A549 (cell line): ENCODE data around the gene CDCP1. TPM values are rescaled to one million over a fixed set of nuclear protein-coding genes. Genes with fewer than 3 reads are reported as not detected.

Experiments used
- ATAC-seq, 2 experiments: fragments of 200-7000 bp in 1 of 2; fragments of >200 bp in 1 of 2; cut with Nextera tagmentation in 1 of 2; cut with Tn5 transposase in 1 of 2; 3 replicates each; pipeline versions ENCODE4 v1.8.0 to v1.9.1; 2018 to 2020; ENCODE audit warnings: mild to moderate bottlenecking in 1 of 2, moderate library complexity in 1 of 2
- CTCF ChIA-PET: fragments of 300-600 bp; sonication (Branson Sonifier 250); formaldehyde crosslinking; extraction: SDS; loops from one replicate; lab custom pipeline; 2021; ENCODE audit warnings: antibody characterized with exemption, inconsistent platforms; lab: Yijun Ruan, JAX
- POLR2A ChIA-PET: fragments of 350-600 bp; formaldehyde crosslinking; extraction: SDS; loops from one replicate; lab custom pipeline; 2021; ENCODE audit warnings: antibody characterized with exemption, inconsistent platforms; lab: Yijun Ruan, JAX
- DNase-seq, 2 experiments: peaks; one replicate each; pipeline versions ENCODE4 v3.0.0 to v3.0.0-alpha.2; 2011 to 2016; ENCODE audit warnings: low read depth in 1 of 2, low spot score in 1 of 2
- FAIRE-seq: peaks from 2 replicates; lab custom pipeline; 2011; peaks lifted over from hg19 to GRCh38; lab: Jason Lieb, UNC
- H3K27ac ChIP-seq, 2 experiments: fragments of >200 bp; sonication (Bioruptor Twin); formaldehyde crosslinking; 3 replicates each; pipeline ENCODE4 v1.5.1; 2016 to 2017
- H3K4me1 ChIP-seq: fragments of >200 bp; sonication (Bioruptor Twin); formaldehyde crosslinking; 3 replicates; pipeline ENCODE4 v1.6.1; 2016
- H3K4me2 ChIP-seq: fragments of >200 bp; sonication (Bioruptor Twin); formaldehyde crosslinking; 3 replicates; pipeline ENCODE4 v1.6.1; 2016
- H3K4me3 ChIP-seq: fragments of >200 bp; sonication (Bioruptor Twin); formaldehyde crosslinking; 3 replicates; pipeline ENCODE4 v1.5.1; 2016
- H3K9me3 ChIP-seq: fragments of >200 bp; sonication (Bioruptor Twin); formaldehyde crosslinking; 3 replicates; pipeline ENCODE4 v1.6.1; 2016
- BCL3 ChIP-seq: fragments of >200 bp; sonication (Bioruptor Twin); formaldehyde crosslinking; IDR thresholded peaks from 3 replicates; pipeline ENCODE4 v1.6.1; 2016
- CTCF ChIP-seq: fragments of >200 bp; sonication (Bioruptor Twin); formaldehyde crosslinking; IDR thresholded peaks from 3 replicates; pipeline ENCODE4 v1.5.1; 2016
- EHF ChIP-seq: fragments of 250-450 bp; sonication (Bioruptor Pico); IDR thresholded peaks from 2 replicates; pipeline ENCODE4 v1.5.0; 2020; ENCODE audit warnings: mild to moderate bottlenecking
- FOSL2 ChIP-seq, 2 experiments: fragments of 450-650 bp in 1 of 2; fragments of >200 bp in 1 of 2; sonication (Bioruptor Twin) in 1 of 2; formaldehyde crosslinking; IDR thresholded peaks; 2 replicates each; pipeline versions ENCODE4 v1.5.0 to v1.6.1; 2016 to 2020; ENCODE audit warnings: mild to moderate bottlenecking in 1 of 2, moderate library complexity in 1 of 2
- FOXS1 ChIP-seq: fragments of 250-450 bp; sonication (Bioruptor Pico); IDR thresholded peaks from 2 replicates; pipeline ENCODE4 v1.5.0; 2020; ENCODE audit warnings: mild to moderate bottlenecking, moderate library complexity
- GATA3 ChIP-seq: IDR thresholded peaks from 2 replicates; pipeline ENCODE4 v1.6.1; 2012; ENCODE audit warnings: borderline replicate concordance
- HDAC2 ChIP-seq: fragments of 200-600 bp; sonication (generic); IDR thresholded peaks from 2 replicates; pipeline ENCODE4 v1.6.1; 2016
- HEYL ChIP-seq: fragments of 250-450 bp; sonication (Bioruptor Pico); IDR thresholded peaks from 2 replicates; pipeline ENCODE4 v1.8.0; 2021; ENCODE audit warnings: mild to moderate bottlenecking, moderate library complexity
- JUNB ChIP-seq: fragments of >200 bp; sonication (Bioruptor Twin); formaldehyde crosslinking; IDR thresholded peaks from 2 replicates; pipeline ENCODE4 v1.6.1; 2016
- KDM5A ChIP-seq: fragments of 200-600 bp; sonication (generic); IDR thresholded peaks from 2 replicates; pipeline ENCODE4 v1.6.1; 2016; ENCODE audit warnings: antibody characterized with exemption, mild to moderate bottlenecking
- MAFK ChIP-seq: fragments of 450-650 bp; IDR thresholded peaks from 2 replicates; pipeline ENCODE4 v1.6.1; 2014; ENCODE audit not compliant: partially characterized antibody
- MYC ChIP-seq: IDR thresholded peaks from 2 replicates; pipeline ENCODE4 v1.6.1; 2012; ENCODE audit warnings: mild to moderate bottlenecking, inconsistent platforms, low read length, improper control_type of control experiment, borderline replicate concordance
- RAD21 ChIP-seq, 2 experiments: fragments of >200 bp in 1 of 2; sonication (Bioruptor Twin) in 1 of 2; formaldehyde crosslinking in 1 of 2; IDR thresholded peaks in 1 of 2; conservative IDR thresholded peaks in 1 of 2; 2 replicates in 1 of 2; 3 replicates in 1 of 2; pipeline ENCODE4 v1.6.1; 2012 to 2018; ENCODE audit warnings: inconsistent platforms in 1 of 2
- RARB ChIP-seq: fragments of 250-450 bp; sonication (Bioruptor Pico); IDR thresholded peaks from 2 replicates; pipeline ENCODE4 v1.8.0; 2021; ENCODE audit warnings: mild to moderate bottlenecking, moderate library complexity
- RFX5 ChIP-seq: fragments of 450-650 bp; IDR thresholded peaks from 2 replicates; pipeline ENCODE4 v1.7.1; 2014; ENCODE audit warnings: antibody characterized with exemption, mild to moderate bottlenecking, moderate library complexity
- SMC3 ChIP-seq: fragments of >200 bp; sonication (Bioruptor Twin); formaldehyde crosslinking; IDR thresholded peaks from 3 replicates; pipeline ENCODE4 v1.6.1; 2018; ENCODE audit warnings: inconsistent platforms
- SREBF2 ChIP-seq: fragments of 450-650 bp; IDR thresholded peaks from 2 replicates; pipeline ENCODE4 v1.6.1; 2014; ENCODE audit warnings: mild to moderate bottlenecking, moderate library complexity
- USF2 ChIP-seq: fragments of 450-650 bp; IDR thresholded peaks from 2 replicates; pipeline ENCODE4 v1.6.1; 2014; ENCODE audit warnings: antibody characterized with exemption
- ZFP36 ChIP-seq: fragments of 450-650 bp; IDR thresholded peaks from 2 replicates; pipeline ENCODE4 v1.6.1; 2014; ENCODE audit warnings: borderline replicate concordance; ENCODE audit not compliant: partially characterized antibody
- ZSCAN20 ChIP-seq: fragments of 250-450 bp; sonication (Bioruptor Pico); IDR thresholded peaks from 2 replicates; pipeline ENCODE4 v1.8.0; 2022; ENCODE audit warnings: mild to moderate bottlenecking, moderate library complexity
- WGBS: methylation state at CpG from one replicate; pipeline ENCODE4 v1.1.6; 2017; ENCODE audit errors: missing lambda C conversion rate; 5-methylcytosine and 5-hydroxymethylcytosine counted together
- polyA plus RNA-seq, 4 experiments: library from polyadenylated mRNA; depleted of rRNA in 3 of 4; stranded (reverse); fragments of >200 nt; fragmentation: RNase III in 1 of 4; extraction: RNeasy Plus Mini Kit Qiagen cat#74134 plus additional on column Dnase treatment in 1 of 4; gene quantifications; 2 replicates in 3 of 4; 3 replicates in 1 of 4; pipeline ENCODE4 v1.2.3, GENCODE V29; 2011 to 2017

The CDCP1 gene
- polyA plus RNA-seq, 2 of the 4 experiments (the other 2 are of a cell fraction): 3.0 to 9.9 TPM

GRCh38 chr3:45048244-45048643, 97.9 kb downstream of the CDCP1 start:
- Histone ChIP-seq H3K4me3 (no peak overlapping the region), H3K9me3 (no peaks in the 10 kb centered on the region), H3K4me2 (no peak overlapping the region), H3K27ac (no peak overlapping the region), H3K4me1 (peaks cover 5% of the 10 kb centered on the region; the same call in 1 of the 3 replicates)
- FAIRE-seq (no peak), ATAC-seq (no peak), DNase-seq (no peak)
- ChIA-PET POLR2A (no interaction called here), CTCF (interaction anchor here (16.3 kb wide), 1 partner anchor 162 kb away, joined by 339 read pairs; no protein-coding TSS in a partner anchor)
- 9% methylated on average over 4 of the region's 4 CpGs for WGBS
- TF ChIP-seq KDM5A (no peak), SREBF2 (no peak), ZFP36 (no peak), RFX5 (no peak), RARB (CRISPR knock-in tag) (no peak), HDAC2 (no peak), MYC (no peak), HEYL (CRISPR knock-in tag) (no peak), RAD21 (conservative IDR thresholded peaks at IDR 0.05 in 1 of 2, IDR thresholded peaks at IDR 0.05 in 1 of 2) (no peak), JUNB (no peak), ZSCAN20 (CRISPR knock-in tag) (no peak), SMC3 (no peak), CTCF (no peak), EHF (CRISPR knock-in tag) (no peak), BCL3 (no peak), MAFK (no peak), FOXS1 (CRISPR knock-in tag) (no peak)

DNA sequence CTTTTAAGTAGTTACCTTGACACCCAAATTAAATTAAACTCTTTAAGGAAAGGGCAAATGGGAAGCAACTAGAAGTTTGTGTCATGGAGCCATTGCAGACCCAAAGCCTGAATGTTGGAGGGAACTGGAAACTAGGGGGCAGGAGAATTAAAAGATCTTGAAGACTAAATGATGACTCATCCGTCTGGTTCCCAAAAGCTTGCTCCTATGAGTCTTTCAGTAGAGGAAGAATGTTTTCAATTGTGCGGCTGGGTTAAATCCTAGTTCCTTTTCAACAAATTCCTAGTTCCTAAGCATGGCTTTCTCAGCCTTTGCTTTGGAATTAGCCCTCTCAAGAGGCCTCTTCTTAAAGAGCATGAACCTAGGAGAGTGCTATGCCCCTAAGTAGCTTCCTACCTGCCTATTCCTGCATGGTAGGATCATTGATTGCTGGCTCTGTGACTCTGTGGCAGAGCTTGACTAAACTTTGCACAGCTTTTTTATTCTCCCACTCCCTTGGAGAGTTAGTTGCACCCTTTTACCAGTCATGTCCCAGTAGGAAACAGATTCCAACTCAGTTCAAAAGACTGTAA, 102.4 kb downstream of the CDCP1 start:
- Histone ChIP-seq H3K27ac (peak overlapping the region; percentile 49 to 72; a peak in 3 of 6 replicates), H3K4me1 (peaks cover 15% of the 10 kb centered on the region; the same call in 1 of the 3 replicates), H3K4me3 (no peak overlapping the region), H3K4me2 (0 out of 3 replicates have a peak overlapping the region, but pooled peaks have one; percentile 9), H3K9me3 (no peaks in the 10 kb centered on the region)
- ChIA-PET POLR2A (interaction anchor here (1.3 kb wide), 1 partner anchor 80 kb away, joined by 3 read pairs; no protein-coding TSS in a partner anchor), CTCF (interaction anchor here (1.1 to 16.3 kb wide), 5 partner anchors 8 to 180 kb away, joined by 3 to 339 read pairs (median 33); partner anchors contain the start of gene TMEM158)
- ATAC-seq (no peak), DNase-seq (peak in 1 of 2 experiments; percentile 31), FAIRE-seq (no peak)
- TF ChIP-seq USF2: no peak
- TF ChIP-seq SMC3: 0 out of 3 replicates have a peak, but pooled peaks have one; percentile 9
- TF ChIP-seq FOSL2 (IDR thresholded peaks at IDR 0.05): no peak
- TF ChIP-seq FOSL2 (CRISPR knock-in tag; IDR thresholded peaks at IDR 0.05): peak; percentile 84
- no peak for TF ChIP-seq GATA3
- WGBS: 68% methylated on average over 2 of the region's 2 CpGs
